Activated naive CD8-positive, alpha-beta T cell treated with anti-CD3 and anti-CD28 coated beads, Interleukin-2, amount 50 U/mL, for 24 hours (primary cell): ENCODE measurements around the gene CADM1.

Experiments
- ATAC-seq: fragments of 150-1000 bp; cut with Tn5 transposase; one replicate; pipeline ENCODE4 v1.10.0; 2021
- DNase-seq: peaks from one replicate; pipeline ENCODE4 v3.0.0; 2021
- H3K27ac Mint-ChIP-seq: one replicate; pipeline ENCODE4 v1.8.0; 2021; ENCODE audit warnings: mild to moderate bottlenecking, mixed read lengths
- H3K27me3 Mint-ChIP-seq: one replicate; pipeline ENCODE4 v1.8.0; 2021; ENCODE audit warnings: mixed read lengths
- H3K36me3 Mint-ChIP-seq: one replicate; pipeline ENCODE4 v1.8.0; 2021; ENCODE audit warnings: low read depth, mixed read lengths
- H3K4me1 Mint-ChIP-seq: one replicate; pipeline ENCODE4 v1.8.0; 2021; ENCODE audit warnings: mixed read lengths
- H3K4me3 Mint-ChIP-seq: one replicate; pipeline ENCODE4 v1.8.0; 2021; ENCODE audit warnings: mild to moderate bottlenecking, moderate library complexity, mixed read lengths
- H3K9me3 Mint-ChIP-seq: one replicate; pipeline ENCODE4 v1.8.0; 2021; ENCODE audit warnings: mixed read lengths

CADM1 gene

GRCh38 chr11:115287266-115287665 lies 216.9 kb downstream of the CADM1 start:
- Mint-ChIP-seq H3K36me3 (no peaks in the 10 kb centered on the region), H3K4me3 (no peak overlapping the region), H3K9me3 (no peaks in the 10 kb centered on the region), H3K4me1 (no peaks in the 10 kb centered on the region), H3K27ac (no peak overlapping the region), H3K27me3 (peaks cover 3% of the 10 kb centered on the region)
- DNase-seq: no peak
- ATAC-seq: no peak

GRCh38 chr11:115286614-115287013 lies 217.6 kb downstream of the CADM1 start:
- no peak overlapping the region for H3K4me3 Mint-ChIP-seq
- no peaks in the 10 kb centered on the region for H3K9me3 Mint-ChIP-seq

GRCh38 chr11:115284773-115285172 lies 219.4 kb downstream of the CADM1 start:
- no peak for DNase-seq
- ATAC-seq: no peak
- no peaks in the 10 kb centered on the region for H3K36me3 Mint-ChIP-seq
- no peaks in the 10 kb centered on the region for H3K4me1 Mint-ChIP-seq
- H3K4me3 Mint-ChIP-seq: no peak overlapping the region
- H3K27ac Mint-ChIP-seq: no peak overlapping the region
- H3K9me3 Mint-ChIP-seq: no peaks in the 10 kb centered on the region
- peaks cover 3% of the 10 kb centered on the region for H3K27me3 Mint-ChIP-seq

More at GRCh38 chr11:115286614-115287013, 217.6 kb downstream of the CADM1 start:
- DNase-seq (no peak), ATAC-seq (no peak)
- Mint-ChIP-seq H3K36me3 (no peaks in the 10 kb centered on the region), H3K27me3 (peaks cover 3% of the 10 kb centered on the region), H3K4me1 (no peaks in the 10 kb centered on the region), H3K27ac (no peak overlapping the region)

- Mint-ChIP-seq H3K27ac (no peak overlapping the region), H3K4me1 (no peaks in the 10 kb centered on the region), H3K27me3 (no peaks in the 10 kb centered on the region), H3K36me3 (no peaks in the 10 kb centered on the region), H3K9me3 (no peaks in the 10 kb centered on the region), H3K4me3 (no peak overlapping the region)
- no peak for DNase-seq
- no peak for ATAC-seq
These were observed 221.3 kb downstream of the CADM1 start for GRCh38 chr11:115282923-115283322.

- DNase-seq: no peak
- no peaks in the 10 kb centered on the region for H3K9me3 Mint-ChIP-seq
- ATAC-seq: no peak
- no peak overlapping the region for H3K4me3 Mint-ChIP-seq
- no peaks in the 10 kb centered on the region for H3K27me3 Mint-ChIP-seq
- no peaks in the 10 kb centered on the region for H3K36me3 Mint-ChIP-seq
- no peaks in the 10 kb centered on the region for H3K4me1 Mint-ChIP-seq
- H3K27ac Mint-ChIP-seq: no peak overlapping the region
These were observed 223.4 kb downstream of the CADM1 start for GRCh38 chr11:115280775-115281174.

- no peaks in the 10 kb centered on the region for H3K9me3 Mint-ChIP-seq
- no peak for DNase-seq
- H3K36me3 Mint-ChIP-seq: no peaks in the 10 kb centered on the region
- no peak for ATAC-seq
- peaks cover 1% of the 10 kb centered on the region for H3K27me3 Mint-ChIP-seq
- no peak overlapping the region for H3K4me3 Mint-ChIP-seq
- no peaks in the 10 kb centered on the region for H3K4me1 Mint-ChIP-seq
- H3K27ac Mint-ChIP-seq: no peak overlapping the region
These were observed 224.1 kb downstream of the CADM1 start for GRCh38 chr11:115279813-115280761.

GRCh38 chr11:115276799-115277198 lies 227.4 kb downstream of the CADM1 start:
- Mint-ChIP-seq H3K27ac (no peak overlapping the region), H3K4me1 (no peaks in the 10 kb centered on the region), H3K9me3 (no peaks in the 10 kb centered on the region), H3K36me3 (no peaks in the 10 kb centered on the region), H3K4me3 (no peak overlapping the region), H3K27me3 (peaks cover 5% of the 10 kb centered on the region)
- no peak for DNase-seq
- ATAC-seq: no peak

GRCh38 chr11:115276191-115276590 lies 228.0 kb downstream of the CADM1 start:
- no peak overlapping the region for H3K27ac Mint-ChIP-seq
- H3K4me1 Mint-ChIP-seq: no peaks in the 10 kb centered on the region
- no peak for ATAC-seq
- no peaks in the 10 kb centered on the region for H3K36me3 Mint-ChIP-seq
- H3K9me3 Mint-ChIP-seq: no peaks in the 10 kb centered on the region
- peaks cover 5% of the 10 kb centered on the region for H3K27me3 Mint-ChIP-seq
- no peak for DNase-seq
- H3K4me3 Mint-ChIP-seq: no peak overlapping the region

GRCh38 chr11:115275045-115275444 lies 229.2 kb downstream of the CADM1 start:
- no peak overlapping the region for H3K27ac Mint-ChIP-seq
- no peaks in the 10 kb centered on the region for H3K9me3 Mint-ChIP-seq
- H3K27me3 Mint-ChIP-seq: peaks cover 5% of the 10 kb centered on the region
- H3K4me1 Mint-ChIP-seq: no peaks in the 10 kb centered on the region
- no peaks in the 10 kb centered on the region for H3K36me3 Mint-ChIP-seq
- no peak overlapping the region for H3K4me3 Mint-ChIP-seq
- no peak for DNase-seq
- no peak for ATAC-seq

- no peak for DNase-seq
- Mint-ChIP-seq H3K4me1 (no peaks in the 10 kb centered on the region), H3K27ac (no peak overlapping the region), H3K4me3 (no peak overlapping the region), H3K27me3 (peaks cover 5% of the 10 kb centered on the region), H3K36me3 (no peaks in the 10 kb centered on the region), H3K9me3 (no peaks in the 10 kb centered on the region)
- no peak for ATAC-seq
These were observed 231.3 kb downstream of the CADM1 start for GRCh38 chr11:115272925-115273324.

GRCh38 chr11:115271643-115272042 lies 232.6 kb downstream of the CADM1 start:
- ATAC-seq: no peak
- H3K27me3 Mint-ChIP-seq: peaks cover 5% of the 10 kb centered on the region

GRCh38 chr11:115269191-115269950 lies 234.8 kb downstream of the CADM1 start:
- Mint-ChIP-seq H3K27ac (no peak overlapping the region), H3K27me3 (peaks cover 2% of the 10 kb centered on the region), H3K4me1 (no peaks in the 10 kb centered on the region), H3K4me3 (no peak overlapping the region), H3K9me3 (no peaks in the 10 kb centered on the region), H3K36me3 (no peaks in the 10 kb centered on the region)
- ATAC-seq (no peak), DNase-seq (no peak)

More at GRCh38 chr11:115271643-115272042, 232.6 kb downstream of the CADM1 start:
- no peak for DNase-seq
- H3K27ac Mint-ChIP-seq: no peak overlapping the region
- H3K9me3 Mint-ChIP-seq: no peaks in the 10 kb centered on the region
- H3K4me3 Mint-ChIP-seq: no peak overlapping the region
- no peaks in the 10 kb centered on the region for H3K36me3 Mint-ChIP-seq
- no peaks in the 10 kb centered on the region for H3K4me1 Mint-ChIP-seq

- Mint-ChIP-seq H3K36me3 (no peaks in the 10 kb centered on the region), H3K27me3 (peaks cover 2% of the 10 kb centered on the region), H3K4me3 (no peak overlapping the region), H3K27ac (no peak overlapping the region), H3K4me1 (no peaks in the 10 kb centered on the region), H3K9me3 (no peaks in the 10 kb centered on the region)
- no peak for ATAC-seq
- no peak for DNase-seq
These were observed 236.3 kb downstream of the CADM1 start for GRCh38 chr11:115267871-115268270.

- peaks cover under 1% of the 10 kb centered on the region for H3K27me3 Mint-ChIP-seq
- no peak for ATAC-seq
- H3K27ac Mint-ChIP-seq: no peak overlapping the region
- no peak overlapping the region for H3K4me3 Mint-ChIP-seq
- H3K9me3 Mint-ChIP-seq: no peaks in the 10 kb centered on the region
- no peaks in the 10 kb centered on the region for H3K36me3 Mint-ChIP-seq
- no peaks in the 10 kb centered on the region for H3K4me1 Mint-ChIP-seq
- DNase-seq: no peak
These were observed 236.9 kb downstream of the CADM1 start for GRCh38 chr11:115267238-115267781.
